HAP-1 (cell line): ENCODE measurements around the gene ZNF846.
A peak's percentile ranks its signal among the peaks of the same experiment; 100 is the strongest.
"Not testable (repeated sequence)": the region's sequence is repeated elsewhere in the genome, so short reads cannot be mapped to it uniquely, and the experiment has no call there.

ENCODE experiments used
- DNase-seq, 2 experiments: peaks; one replicate each; pipeline ENCODE4 v3.0.0-alpha.2; 2016 to 2020; ENCODE audit warnings: low spot score in 2 of 2
- H3K27me3 ChIP-seq: fragments of 250-450 bp; sonication (Bioruptor Pico); 2 replicates; pipeline ENCODE4 v1.5.1; 2020; ENCODE audit warnings: low read depth, mild to moderate bottlenecking, moderate library complexity
- H3K36me3 ChIP-seq: fragments of 250-450 bp; sonication (Bioruptor Pico); replicated peaks from 2 replicates; pipeline ENCODE4 v1.5.1; 2020; ENCODE audit warnings: mild to moderate bottlenecking
- H3K4me1 ChIP-seq: fragments of 250-450 bp; sonication (Bioruptor Pico); 2 replicates; pipeline ENCODE4 v1.5.1; 2020; ENCODE audit warnings: mild to moderate bottlenecking
- H3K4me3 ChIP-seq: fragments of 250-450 bp; sonication (Bioruptor Pico); 2 replicates; pipeline ENCODE4 v1.5.1; 2020; ENCODE audit warnings: mild to moderate bottlenecking, moderate library complexity
- H3K9me3 ChIP-seq: fragments of 250-450 bp; sonication (Bioruptor Pico); 2 replicates; pipeline ENCODE4 v1.5.1; 2020; ENCODE audit warnings: mild to moderate bottlenecking, moderate library complexity
- in situ Hi-C: fragments of 300-500 bp; cut with MboI; formaldehyde crosslinking; loops from 3 replicates; pipeline ENCODE4 v1.14.3; 2020; ENCODE audit warnings: low sequenced_read_pairs, inconsistent platforms, mixed read lengths

ZNF846 gene

GRCh38 chr19:9751446-9751845 is 17.1 kb downstream of the ZNF846 start:
- H3K4me3 ChIP-seq, result no peak overlapping the region
- H3K9me3 ChIP-seq, result no peaks in the 10 kb centered on the region
- no peaks in the 10 kb centered on the region for H3K4me1 ChIP-seq
- no peaks in the 10 kb centered on the region for H3K36me3 ChIP-seq
- no peak for DNase-seq
- in situ Hi-C loops, result no loop called here
- H3K27me3 ChIP-seq, result no peaks in the 10 kb centered on the region

GRCh38 chr19:9741476-9742171 is 26.9 kb downstream of the ZNF846 start:
- no peak for DNase-seq
- Histone ChIP-seq H3K4me1 (no peaks in the 10 kb centered on the region), H3K36me3 (no peaks in the 10 kb centered on the region), H3K4me3 (no peak overlapping the region), H3K27me3 (no peaks in the 10 kb centered on the region), H3K9me3 (no peaks in the 10 kb centered on the region)
- in situ Hi-C loops, result no loop called here

- H3K27me3 ChIP-seq, result no peaks in the 10 kb centered on the region
- H3K4me1 ChIP-seq, result no peaks in the 10 kb centered on the region
- in situ Hi-C loops, result no loop called here
- DNase-seq, result no peak
- no peaks in the 10 kb centered on the region for H3K36me3 ChIP-seq
- H3K4me3 ChIP-seq, result no peak overlapping the region
- 0 out of 2 replicates have a peak, but pooled peaks cover 3% of the 10 kb centered on the region for H3K9me3 ChIP-seq
Measured at GRCh38 chr19:9735986-9736385, 32.6 kb downstream of the ZNF846 start.

- H3K9me3 ChIP-seq, DNase-seq, in situ Hi-C loops, H3K27me3 ChIP-seq, H3K4me3 ChIP-seq, H3K36me3 ChIP-seq, H3K4me1 ChIP-seq: not testable (repeated sequence)
Measured at GRCh38 chr19:9730056-9730455, 38.5 kb downstream of the ZNF846 start.

GRCh38 chr19:9729162-9729561 is 39.4 kb downstream of the ZNF846 start:
- no peak overlapping the region for H3K4me3 ChIP-seq
- no peaks in the 10 kb centered on the region for H3K36me3 ChIP-seq
- no peak for DNase-seq
- in situ Hi-C loops, result no loop called here
- no peaks in the 10 kb centered on the region for H3K4me1 ChIP-seq
- no peaks in the 10 kb centered on the region for H3K27me3 ChIP-seq
- peaks cover 1% of the 10 kb centered on the region; the same call in 1 of the 2 replicates for H3K9me3 ChIP-seq

GRCh38 chr19:9727644-9728043 is 40.9 kb downstream of the ZNF846 start:
- in situ Hi-C loops, result no loop called here
- H3K9me3 ChIP-seq, result peaks cover 2% of the 10 kb centered on the region; the same call in 1 of the 2 replicates
- H3K27me3 ChIP-seq, result no peaks in the 10 kb centered on the region
- H3K4me1 ChIP-seq, result no peaks in the 10 kb centered on the region
- no peaks in the 10 kb centered on the region for H3K36me3 ChIP-seq
- DNase-seq, result no peak
- no peak overlapping the region for H3K4me3 ChIP-seq

GRCh38 chr19:9725508-9726201 is 42.9 kb downstream of the ZNF846 start:
- H3K4me3 ChIP-seq, H3K4me1 ChIP-seq, H3K36me3 ChIP-seq, H3K9me3 ChIP-seq, DNase-seq, H3K27me3 ChIP-seq, in situ Hi-C loops: not testable (repeated sequence)

GRCh38 chr19:9724157-9724556 is 44.4 kb downstream of the ZNF846 start:
- in situ Hi-C loops, result no loop called here
- no peak for DNase-seq
- Histone ChIP-seq H3K9me3 (peaks cover 2% of the 10 kb centered on the region; the same call in 1 of the 2 replicates), H3K36me3 (no peaks in the 10 kb centered on the region), H3K27me3 (no peaks in the 10 kb centered on the region), H3K4me1 (no peaks in the 10 kb centered on the region), H3K4me3 (no peak overlapping the region)

GRCh38 chr19:9721861-9722260 is 46.7 kb downstream of the ZNF846 start:
- no peak overlapping the region for H3K4me3 ChIP-seq
- H3K9me3 ChIP-seq, result peaks cover 2% of the 10 kb centered on the region; the same call in 1 of the 2 replicates
- no peaks in the 10 kb centered on the region for H3K4me1 ChIP-seq
- peak in 1 of 2 experiments; percentile 8 for DNase-seq
- no peaks in the 10 kb centered on the region for H3K36me3 ChIP-seq
- in situ Hi-C loops, result no loop called here
- no peaks in the 10 kb centered on the region for H3K27me3 ChIP-seq

- DNase-seq, result no peak
- in situ Hi-C loops, result no loop called here
Measured at GRCh38 chr19:9720541-9720940, 48.0 kb downstream of the ZNF846 start.

GRCh38 chr19:9711815-9712214 is 56.7 kb downstream of the ZNF846 start:
- H3K27me3 ChIP-seq, result no peaks in the 10 kb centered on the region

More at GRCh38 chr19:9720541-9720940, 48.0 kb downstream of the ZNF846 start:
- Histone ChIP-seq H3K4me3 (no peak overlapping the region), H3K9me3 (peaks cover 2% of the 10 kb centered on the region; the same call in 1 of the 2 replicates), H3K4me1 (no peaks in the 10 kb centered on the region), H3K36me3 (no peaks in the 10 kb centered on the region), H3K27me3 (no peaks in the 10 kb centered on the region)

GRCh38 chr19:9709305-9709704 is 59.2 kb downstream of the ZNF846 start:
- in situ Hi-C loops, result no loop called here

More at GRCh38 chr19:9711815-9712214, 56.7 kb downstream of the ZNF846 start:
- in situ Hi-C loops, result no loop called here
- Histone ChIP-seq H3K9me3 (no peaks in the 10 kb centered on the region), H3K4me3 (no peak overlapping the region), H3K4me1 (no peaks in the 10 kb centered on the region), H3K36me3 (no peaks in the 10 kb centered on the region)
- no peak for DNase-seq

GRCh38 chr19:9705836-9706235 is 62.7 kb downstream of the ZNF846 start:
- DNase-seq, result no peak
- no peak overlapping the region for H3K4me3 ChIP-seq
- H3K4me1 ChIP-seq, result no peaks in the 10 kb centered on the region
- H3K9me3 ChIP-seq, result no peaks in the 10 kb centered on the region
- H3K36me3 ChIP-seq, result no peaks in the 10 kb centered on the region
- in situ Hi-C loops, result no loop called here
- no peaks in the 10 kb centered on the region for H3K27me3 ChIP-seq

More at GRCh38 chr19:9709305-9709704, 59.2 kb downstream of the ZNF846 start:
- DNase-seq, result no peak
- Histone ChIP-seq H3K27me3 (no peaks in the 10 kb centered on the region), H3K9me3 (no peaks in the 10 kb centered on the region), H3K4me3 (no peak overlapping the region), H3K36me3 (no peaks in the 10 kb centered on the region), H3K4me1 (no peaks in the 10 kb centered on the region)

- DNase-seq, result no peak
- Histone ChIP-seq H3K9me3 (no peaks in the 10 kb centered on the region), H3K36me3 (no peaks in the 10 kb centered on the region), H3K4me3 (no peak overlapping the region), H3K4me1 (no peaks in the 10 kb centered on the region), H3K27me3 (no peaks in the 10 kb centered on the region)
- in situ Hi-C loops, result no loop called here
Measured at GRCh38 chr19:9702186-9702585, 66.4 kb downstream of the ZNF846 start.
